ENCODE measurements around the gene TRIP10.
"Not testable (repeated sequence)": the region's sequence is repeated elsewhere in the genome, so short reads cannot be mapped to it uniquely, and the experiment has no call there.

TRIP10 gene

DNA sequence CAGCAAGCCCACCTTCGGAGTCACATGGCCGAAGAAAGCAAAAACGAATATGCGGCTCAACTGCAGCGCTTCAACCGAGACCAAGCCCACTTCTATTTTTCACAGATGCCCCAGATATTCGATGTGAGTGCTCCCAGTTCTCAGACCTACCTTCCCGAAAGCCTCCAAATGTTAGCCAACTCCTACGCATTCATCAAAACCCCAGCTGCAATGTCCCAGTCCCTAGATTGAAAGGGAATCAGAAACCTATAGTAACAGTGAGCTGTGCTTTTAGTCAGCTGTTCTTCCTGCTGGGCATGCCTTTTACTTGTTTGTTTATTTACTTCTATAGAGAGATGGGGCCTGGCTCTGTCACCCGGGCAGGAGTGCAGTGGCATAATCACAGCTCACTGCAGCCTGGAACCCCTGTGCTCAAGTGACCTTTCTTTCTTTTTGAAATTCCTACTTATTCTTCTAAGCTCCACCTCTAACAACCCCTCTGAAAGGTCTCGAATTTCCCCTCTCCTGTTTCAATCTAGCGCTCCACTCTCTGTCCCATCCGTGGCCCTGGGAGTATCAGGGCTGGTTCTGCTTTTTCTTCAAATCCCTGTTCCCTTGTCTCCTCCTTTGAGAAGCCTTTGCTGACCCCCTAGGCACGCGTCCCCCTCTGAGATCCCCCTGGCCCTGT, 4.4 kb downstream of the TRIP10 start:
- DNase-seq = no peak

DNA sequence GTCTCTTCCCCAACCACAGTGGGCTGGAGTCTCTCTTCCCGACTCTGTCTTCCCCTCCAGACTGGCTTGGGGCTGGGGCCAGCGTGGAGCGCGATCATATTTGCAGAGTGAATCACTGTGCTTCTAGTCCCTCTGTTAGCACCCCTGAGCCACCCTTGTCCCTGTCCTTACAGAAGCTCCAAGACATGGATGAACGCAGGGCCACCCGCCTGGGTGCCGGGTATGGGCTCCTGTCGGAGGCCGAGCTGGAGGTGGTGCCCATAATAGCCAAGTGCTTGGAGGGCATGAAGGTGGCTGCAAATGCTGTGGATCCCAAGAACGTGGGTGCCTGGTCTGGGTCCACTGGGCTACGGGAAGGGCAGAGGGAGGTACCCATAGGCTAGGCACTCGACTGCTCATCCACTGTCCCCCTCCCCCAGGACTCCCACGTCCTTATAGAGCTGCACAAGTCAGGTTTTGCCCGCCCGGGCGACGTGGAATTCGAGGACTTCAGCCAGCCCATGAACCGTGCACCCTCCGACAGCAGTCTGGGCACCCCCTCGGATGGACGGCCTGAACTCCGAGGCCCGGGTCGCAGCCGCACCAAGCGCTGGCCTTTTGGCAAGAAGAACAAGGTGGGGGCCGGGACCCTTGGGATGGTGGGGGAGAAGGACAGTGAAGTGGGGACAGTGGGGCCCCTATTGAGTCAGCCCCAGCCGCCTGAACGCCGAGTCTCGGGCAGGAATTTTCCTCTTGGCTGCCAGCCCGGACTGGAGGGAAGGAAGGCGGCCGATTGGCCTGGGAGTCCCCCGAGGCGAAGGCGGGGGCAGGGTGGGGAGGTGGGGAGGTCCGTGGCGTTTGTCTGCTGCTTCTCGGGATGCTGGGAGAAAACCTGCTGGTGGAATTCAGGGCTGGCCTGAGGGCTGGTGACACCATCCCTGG, 5.2 kb downstream of the TRIP10 start:
- DNase-seq = peak; percentile 89

DNA sequence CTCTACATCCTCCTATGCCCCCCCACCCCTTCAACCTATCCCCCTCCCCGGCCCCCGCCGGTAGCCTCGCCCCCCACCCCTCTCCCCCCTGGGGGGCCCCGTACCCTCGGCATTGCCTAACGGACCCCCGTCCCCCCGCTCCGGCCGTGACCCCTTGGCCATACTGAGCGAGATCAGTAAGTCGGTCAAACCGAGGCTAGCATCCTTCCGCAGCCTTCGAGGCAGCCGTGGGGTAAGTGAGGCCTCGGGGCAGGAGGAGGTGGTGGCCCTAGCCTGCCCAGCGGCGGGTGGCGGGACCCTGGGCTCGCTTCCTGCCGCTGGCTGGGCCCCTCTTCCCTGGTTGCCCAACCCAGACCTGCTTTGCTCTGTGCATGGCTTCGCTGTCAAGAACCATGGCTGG, 6.5 kb downstream of the TRIP10 start:
- no peak for DNase-seq

DNA sequence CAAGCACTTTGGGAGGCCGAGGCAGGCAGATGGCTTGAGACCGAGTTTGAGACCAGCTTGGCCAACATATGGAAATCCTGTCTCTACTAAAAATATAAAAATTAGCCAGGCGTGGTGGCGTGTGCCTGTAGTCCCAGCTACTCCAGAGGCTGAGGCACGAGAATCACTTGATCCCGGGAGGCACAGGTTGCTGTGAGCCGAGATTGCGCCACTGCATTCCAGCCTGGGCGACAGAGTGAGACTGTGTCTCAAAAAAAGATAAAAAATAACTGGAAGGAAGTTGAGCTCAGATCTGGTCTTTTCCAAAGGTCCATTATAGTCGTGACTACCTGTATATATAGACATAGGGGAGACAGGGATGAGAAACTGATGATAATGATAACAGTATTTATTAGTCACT, 9.1 kb downstream of the TRIP10 start:
- not testable (repeated sequence) for DNase-seq

DNA sequence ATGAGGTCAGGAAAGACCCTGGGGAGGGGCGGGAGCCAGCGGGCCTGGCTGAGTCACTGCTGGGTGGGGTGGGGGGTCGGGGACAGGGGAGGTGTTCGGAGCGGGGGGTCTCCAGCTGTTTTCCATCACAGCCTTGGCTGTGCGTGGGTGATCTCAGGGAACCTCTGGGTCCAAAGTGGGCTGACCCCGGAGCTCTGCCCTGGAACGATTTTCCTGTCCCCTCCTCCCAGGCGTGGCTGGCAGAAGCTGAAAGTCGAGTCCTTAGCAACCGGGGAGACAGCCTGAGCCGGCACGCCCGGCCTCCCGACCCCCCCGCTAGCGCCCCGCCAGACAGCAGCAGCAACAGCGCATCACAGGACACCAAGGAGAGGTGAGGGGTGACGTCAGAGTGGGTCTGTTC, 10.6 kb downstream of the TRIP10 start:
- peak; percentile 65 for DNase-seq

DNA sequence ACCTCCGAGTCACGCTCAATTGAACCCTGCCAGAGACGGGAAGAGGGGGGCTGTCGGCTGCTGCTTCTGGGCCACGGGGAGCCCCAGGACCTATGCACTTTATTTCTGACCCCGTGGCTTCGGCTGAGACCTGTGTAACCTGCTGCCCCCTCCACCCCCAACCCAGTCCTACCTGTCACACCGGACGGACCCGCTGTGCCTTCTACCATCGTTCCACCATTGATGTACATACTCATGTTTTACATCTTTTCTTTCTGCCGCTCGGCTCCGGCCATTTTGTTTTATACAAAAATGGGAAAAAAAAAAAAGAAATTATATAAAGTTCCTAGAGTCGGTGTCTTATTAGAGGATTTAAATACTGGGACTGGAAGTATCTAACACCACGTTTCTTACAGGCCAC, 11.7 kb downstream of the TRIP10 start:
- no peak for DNase-seq

DNA sequence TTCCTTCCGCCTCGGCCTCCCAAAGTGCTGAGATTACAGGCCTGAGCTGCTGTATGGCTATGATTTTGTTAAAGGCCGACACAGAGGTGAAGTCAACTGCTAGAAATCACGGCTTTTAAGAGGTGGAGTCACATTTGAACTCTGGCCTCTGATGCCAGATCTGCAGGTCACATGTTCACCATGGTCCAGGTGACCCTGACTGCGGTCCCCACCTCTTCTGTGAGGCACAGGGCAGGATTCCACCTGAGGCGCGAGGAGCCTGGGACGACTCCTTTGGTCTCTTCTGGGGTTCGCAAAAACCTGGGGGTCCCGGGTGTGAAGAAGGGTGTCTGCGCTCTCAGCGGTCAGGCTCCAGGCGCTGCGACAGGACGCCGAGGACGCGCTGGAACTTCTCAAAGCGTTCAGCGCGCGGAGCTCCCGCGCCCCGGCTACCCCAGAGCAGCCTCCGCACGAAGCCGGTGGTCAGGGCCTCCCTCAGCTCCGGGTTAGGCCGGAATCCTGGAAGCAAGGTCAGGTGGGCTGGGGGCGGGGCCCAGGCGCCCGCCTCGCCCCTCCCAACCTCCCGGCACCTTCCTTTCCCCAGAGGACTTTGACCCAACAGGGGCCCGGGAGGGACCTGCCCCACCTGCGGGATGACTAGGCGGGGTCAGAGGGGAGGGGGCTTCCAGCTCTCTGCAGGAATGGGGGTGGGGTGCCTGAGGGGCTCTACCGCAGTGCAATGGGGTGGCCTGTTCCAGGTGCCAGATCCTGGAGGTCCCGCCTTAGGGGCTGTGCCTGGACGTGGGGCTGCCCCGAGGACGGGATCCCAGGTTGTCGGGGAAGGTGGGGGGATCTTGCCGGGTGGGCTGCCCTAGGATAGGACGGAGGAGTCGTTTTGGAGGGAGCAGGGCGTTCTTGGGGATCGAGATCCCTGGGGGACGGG, 13.0 kb downstream of the TRIP10 start:
- DNase-seq = no peak

DNA sequence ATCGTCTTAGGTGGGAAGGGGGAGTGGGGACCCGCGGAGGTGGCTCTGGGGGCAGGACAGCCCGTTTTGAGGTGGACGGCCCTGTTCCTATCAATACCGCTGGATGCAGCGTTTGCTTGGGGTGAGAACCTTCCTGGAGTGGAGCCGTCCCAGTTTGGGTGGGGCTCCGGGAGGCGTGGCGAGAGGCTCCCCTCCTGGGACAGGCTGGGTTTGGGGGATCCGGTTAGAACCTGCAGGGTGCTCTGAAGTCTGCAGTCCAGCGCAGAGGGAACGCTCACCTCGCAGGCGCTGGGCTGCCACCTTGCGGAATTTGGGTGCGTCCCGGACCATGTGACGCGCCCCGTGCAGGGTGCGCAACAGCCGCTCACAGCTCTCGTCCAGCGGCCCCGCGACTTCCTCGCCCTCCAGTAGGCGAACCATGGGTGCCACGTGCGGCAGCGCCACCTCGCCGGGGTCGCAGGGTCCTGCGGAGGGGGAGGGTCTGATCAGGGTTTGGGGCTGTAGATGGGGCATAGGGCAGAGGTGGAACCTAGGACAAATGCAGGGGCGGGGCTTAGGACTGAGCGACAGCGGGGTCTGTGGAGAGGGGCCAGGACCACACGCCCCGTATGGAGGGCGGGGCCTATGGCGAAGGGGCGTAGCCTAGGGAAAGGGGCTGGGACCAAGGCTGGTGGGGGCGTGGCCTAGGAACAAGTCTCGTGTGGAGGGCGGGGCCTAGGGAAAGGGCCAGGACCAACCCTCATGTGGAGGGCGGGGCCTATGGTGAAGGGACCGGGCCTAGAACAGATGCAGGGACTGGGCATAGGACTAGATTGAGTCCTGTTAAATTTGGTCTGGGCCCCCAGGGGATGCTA, 13.9 kb downstream of the TRIP10 start:
- peak; percentile 72 for DNase-seq

DNA sequence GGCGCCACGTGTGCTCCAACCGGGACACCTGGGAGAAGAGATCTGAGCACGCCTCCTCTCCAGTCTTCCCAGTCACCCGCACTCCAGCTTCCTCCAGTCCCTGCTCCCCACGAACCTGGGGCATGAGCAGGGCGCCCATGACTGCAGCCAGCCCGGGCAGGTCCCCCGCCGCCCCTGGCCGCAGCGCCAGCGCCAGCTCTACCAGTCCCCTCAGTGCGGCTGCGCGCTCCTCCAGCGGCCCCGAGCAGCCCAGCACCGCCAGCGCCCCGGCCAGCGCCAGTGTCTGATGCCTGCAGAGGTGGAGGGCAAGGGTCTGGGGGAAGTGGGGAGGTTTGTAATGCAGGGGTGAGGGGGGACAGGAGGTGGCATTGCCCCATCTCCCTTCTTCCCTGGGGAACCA, 14.7 kb downstream of the TRIP10 start:
- no peak for DNase-seq

DNA sequence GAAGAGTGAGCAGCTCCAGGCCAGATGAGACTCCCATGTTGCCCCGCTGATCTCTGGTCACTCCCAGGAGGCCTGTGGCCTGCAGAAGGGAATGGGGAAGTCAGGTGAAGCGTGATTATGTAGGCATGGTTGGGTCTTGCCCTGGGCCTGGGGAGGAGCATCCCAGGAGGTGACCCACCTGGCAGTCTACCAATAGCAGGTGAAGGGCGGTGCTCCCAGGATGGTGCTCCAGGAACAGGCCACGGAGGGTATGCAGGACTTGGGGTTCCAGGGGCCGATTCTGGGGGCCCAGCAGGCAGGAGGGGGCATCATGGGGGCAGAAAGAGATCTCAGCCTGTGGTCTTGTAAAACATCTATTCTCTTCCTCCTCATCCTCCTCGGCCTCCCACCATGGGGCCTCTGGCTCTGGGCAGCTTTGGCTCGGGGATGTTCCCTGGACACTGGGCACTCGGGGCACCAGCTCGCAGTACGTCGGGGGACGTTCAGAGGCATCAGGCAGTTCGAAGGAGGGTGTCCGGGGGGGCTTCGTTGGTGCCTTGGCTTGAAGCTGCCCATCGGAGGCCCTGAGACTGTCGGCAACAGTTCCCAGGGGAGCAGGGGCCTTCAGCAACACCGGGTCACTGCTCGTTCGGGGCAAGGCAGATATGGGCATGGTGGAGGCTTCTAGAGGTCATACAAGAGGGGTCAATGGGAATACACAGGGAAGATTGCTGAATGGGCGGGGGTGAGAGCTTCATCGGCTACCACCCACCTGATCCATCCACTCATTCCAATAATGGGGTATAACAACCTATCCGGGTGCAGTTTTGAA, 15.4 kb downstream of the TRIP10 start:
- no peak for DNase-seq

DNA sequence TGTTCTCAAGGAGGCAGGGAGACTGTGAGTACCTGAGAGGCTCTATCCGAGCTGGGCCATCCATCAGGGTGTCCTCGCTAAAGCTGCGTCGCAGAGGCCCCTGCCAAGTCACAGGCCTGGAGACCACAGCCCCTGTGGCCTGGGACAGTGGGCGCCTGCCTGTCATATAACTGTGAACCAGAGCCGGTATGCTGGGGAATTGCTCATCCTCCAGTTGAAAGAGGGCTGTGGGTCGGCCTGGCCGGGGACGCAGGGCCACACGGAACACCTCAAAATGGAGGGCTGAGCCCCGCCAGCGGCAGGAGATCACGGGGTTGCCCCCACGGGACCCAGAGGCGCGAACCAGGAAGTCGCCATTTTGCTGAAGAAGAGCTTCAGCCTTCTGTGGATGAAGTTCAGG, 21.1 kb downstream of the TRIP10 start:
- DNase-seq = no peak

DNA sequence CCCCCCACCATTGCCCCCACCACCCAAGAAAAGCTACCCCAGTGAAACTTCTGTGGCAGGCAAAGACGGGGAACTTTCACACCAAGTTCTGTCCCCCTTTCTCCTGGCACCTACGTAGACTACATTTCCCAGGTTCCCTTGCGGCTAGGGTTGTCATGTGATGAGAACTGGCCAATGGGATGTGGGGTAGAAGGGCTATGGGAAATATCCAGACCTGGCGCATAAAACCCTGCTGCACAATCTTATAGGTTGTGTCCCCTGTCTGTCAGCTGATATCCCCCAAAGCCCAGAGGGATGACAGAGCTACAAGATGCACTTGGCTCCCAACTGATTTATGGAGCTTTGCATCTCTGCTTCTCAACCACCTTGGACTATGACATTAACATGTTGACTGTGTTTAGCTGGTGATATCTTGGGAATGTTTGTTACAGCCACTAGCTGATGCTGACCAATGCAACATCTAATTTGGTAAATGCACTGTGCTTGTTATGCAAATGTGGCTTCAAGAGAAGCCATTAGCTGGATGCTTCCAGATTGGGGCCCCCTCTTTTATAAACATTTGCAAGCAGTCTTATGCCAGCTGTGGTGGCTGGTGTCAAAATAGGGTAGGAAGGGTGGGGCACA, 21.7 kb downstream of the TRIP10 start:
- DNase-seq = no peak

DNA sequence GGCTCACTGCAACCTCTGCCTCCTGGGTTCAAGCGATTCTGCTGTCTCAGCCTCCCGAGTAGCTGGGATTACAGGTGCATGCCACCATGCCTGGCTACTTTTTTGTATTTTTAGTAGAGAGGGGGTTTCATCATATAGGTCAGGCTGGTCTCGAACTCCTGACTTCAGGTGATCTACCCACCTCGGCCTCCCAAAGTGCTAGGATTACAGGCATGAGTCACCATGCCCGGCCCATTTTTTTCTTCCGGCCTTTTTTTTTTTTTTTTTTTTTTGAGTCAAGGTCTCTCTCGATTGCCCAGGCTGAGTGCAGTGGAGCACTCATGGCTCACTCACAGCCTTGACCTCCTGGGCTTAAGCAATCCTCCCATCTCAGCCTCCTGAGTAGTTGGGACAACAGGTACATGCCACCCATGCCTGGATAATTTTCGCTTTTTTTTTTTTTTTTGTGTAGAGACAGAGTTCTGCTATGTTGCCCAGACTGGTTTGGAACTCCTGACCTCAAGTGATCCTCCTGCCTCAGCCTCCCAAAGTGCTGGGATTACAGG, 22.8 kb downstream of the TRIP10 start:
- DNase-seq = not testable (repeated sequence)

DNA sequence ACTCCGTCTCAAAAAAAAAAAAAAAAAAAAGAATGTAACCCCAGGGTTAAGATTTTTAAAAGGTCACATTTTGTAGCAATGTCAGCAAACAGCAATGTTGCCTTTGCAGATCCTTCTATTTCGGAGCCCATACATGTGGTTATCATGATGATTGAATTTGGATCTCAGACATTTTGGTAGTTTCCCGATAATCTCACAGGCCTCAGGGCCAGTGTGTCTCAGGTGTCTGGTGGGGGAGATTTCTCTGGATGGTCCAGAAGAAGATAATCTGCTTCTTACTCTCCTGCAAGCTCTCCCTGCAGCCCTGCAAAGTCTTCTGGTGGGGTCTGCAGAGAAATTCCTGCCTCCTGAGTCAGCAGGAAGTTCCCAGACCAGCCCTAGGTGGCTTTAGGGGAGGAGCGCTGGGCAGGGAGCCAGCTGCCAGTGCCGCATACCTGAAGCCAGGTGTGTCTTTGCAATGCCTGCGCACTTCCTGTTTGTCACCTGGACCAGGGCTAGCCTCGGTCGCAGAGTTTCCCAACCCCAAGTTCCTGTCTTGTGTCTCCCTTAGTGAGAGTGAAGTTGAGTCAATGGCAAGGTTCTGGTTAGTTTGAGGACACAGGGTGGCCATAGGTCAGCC, 26.4 kb downstream of the TRIP10 start:
- DNase-seq = no peak

DNA sequence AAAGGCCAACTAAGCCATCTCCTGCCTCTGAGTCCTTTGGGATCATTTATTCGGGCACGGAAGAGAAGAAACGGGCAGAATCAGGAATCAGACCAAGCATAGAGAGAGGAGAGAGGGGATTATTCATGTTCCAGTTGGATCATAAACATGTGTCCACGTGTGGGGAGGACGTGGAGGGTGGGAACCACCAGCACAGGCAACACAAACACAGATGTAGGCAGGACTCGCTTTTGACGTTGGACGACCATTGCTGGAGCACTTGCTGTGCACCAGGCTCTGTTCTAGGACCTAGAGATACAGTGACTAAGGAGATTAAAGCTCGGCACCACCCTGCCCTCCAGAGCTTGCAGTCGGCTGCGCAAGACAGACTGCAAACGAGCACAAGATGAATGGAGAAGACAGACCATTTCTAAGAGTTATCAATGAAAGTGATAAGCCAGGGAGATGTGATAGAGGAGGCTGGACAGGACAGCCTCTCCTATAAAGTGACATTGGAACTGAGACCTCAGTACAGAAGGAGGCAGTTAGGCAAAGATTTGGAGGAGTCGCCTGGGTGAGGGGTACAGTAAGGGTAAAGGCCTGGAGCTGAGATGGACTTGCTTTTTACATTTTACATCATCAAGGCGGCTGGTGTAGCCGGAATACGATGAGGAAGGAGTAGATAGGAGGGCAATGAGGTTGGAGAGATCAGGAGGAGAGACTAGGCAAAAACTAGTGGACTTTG, 27.0 kb downstream of the TRIP10 start:
- DNase-seq = no peak

DNA sequence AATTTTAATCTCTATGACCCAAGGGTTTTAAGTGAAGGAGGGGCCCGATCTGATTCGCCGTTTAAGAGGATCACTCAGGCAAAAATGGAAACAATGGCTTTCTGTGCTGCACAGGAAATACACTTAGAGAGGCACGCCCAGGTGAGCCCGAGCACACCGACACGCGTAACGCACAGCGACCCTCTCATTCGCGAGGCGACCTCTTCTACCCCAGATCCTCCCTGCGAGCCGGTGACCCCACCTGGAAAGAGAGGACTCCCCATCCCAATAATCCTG, 27.5 kb downstream of the TRIP10 start:
- no peak for DNase-seq

DNA sequence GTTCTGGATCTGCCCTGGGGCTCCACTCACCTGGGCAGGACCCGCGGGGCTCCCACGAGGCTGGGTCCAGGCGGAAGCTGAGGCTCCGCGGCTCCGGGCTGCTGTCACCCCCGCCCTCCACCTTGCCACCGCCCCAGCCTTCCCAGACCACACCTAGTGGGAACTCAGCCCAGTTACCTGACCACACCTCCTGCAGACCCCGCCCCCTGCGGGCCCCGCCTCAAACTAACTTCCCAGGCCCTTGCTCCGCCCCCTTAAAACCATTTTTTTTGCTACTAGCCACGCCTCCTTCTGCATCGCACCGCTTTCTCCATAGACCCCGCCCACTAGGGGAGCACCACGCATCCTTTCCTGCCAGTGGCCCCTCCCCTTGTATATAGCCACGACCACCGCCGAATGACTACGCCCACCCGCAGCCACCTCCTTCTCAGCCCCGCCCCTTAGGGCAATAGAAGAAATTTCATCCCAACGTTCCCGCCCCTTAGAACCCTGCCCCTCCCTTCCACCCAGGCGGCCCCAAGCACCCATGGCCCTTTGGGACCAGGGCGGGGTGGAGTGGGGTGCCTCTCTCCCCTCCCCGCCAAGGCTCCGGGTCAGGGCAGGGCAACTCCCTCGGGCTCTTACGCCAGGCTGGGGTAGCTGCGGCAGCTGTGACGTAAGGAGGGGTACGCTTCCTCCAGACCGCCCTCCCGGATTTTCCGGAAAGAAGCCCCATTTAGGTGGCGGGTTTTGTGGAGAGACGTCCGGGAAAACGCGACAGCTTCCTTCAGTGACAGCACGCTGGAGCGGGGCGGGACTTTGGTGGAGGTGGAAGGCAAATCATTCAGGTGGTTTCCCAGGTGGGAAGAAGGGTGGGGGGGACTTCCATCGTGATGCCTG, 28.1 kb downstream of the TRIP10 start, which contains the start of gene SH2D3A:
SH2D3A (minus strand) TSS at position 79 of the 879 bp plus-strand sequence. CDS start 3,687 bp downstream, outside the sequence.
- DNase-seq = peak; percentile 65

DNA sequence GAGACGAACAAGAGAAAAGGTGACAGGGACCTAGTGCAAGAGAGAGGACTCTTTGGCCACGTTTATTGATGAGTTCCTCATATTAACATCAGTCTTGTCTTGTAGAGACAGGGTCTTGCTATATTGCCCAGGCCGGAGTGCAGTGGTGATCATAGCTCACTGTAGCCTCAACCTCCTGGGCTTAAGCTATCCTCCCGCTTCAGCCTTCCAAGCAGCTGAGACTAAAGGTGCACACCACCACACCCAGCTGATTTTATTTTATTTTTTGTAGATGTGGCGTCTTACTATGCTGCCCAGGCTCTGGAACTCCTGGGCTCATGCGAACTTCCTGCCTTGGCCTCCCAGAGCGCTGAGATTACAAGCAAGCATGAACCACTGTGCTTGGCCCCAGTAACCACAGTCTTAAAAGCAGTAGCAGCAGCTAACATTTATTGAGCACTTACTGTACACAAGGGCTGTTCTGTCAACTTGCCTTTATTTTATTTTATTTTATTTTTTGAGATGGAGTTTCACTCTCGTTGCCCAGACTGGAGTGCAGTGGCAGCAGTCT, 28.8 kb downstream of the TRIP10 start:
- no peak for DNase-seq
